Parathyroid adenoma (tissue), 2 donors: ENCODE data around the gene MPHOSPH9.

ENCODE experiments used
- H2AFZ ChIP-seq: fragments of 300-600 bp; sonication (generic); one replicate; pipeline ENCODE4 v1.7.0; 2017; ENCODE audit warnings: antibody characterized with exemption, mild to moderate bottlenecking
- H3K27ac ChIP-seq: fragments of 300-600 bp; sonication (generic); one replicate; pipeline ENCODE4 v1.7.0; 2017
- H3K27me3 ChIP-seq: fragments of 300-600 bp; sonication (generic); one replicate; pipeline ENCODE4 v1.7.0; 2017; ENCODE audit warnings: low read length; ENCODE audit not compliant: control insufficient read depth, insufficient read depth
- H3K36me3 ChIP-seq: fragments of 300-600 bp; sonication (generic); one replicate; pipeline ENCODE4 v1.7.0; 2017; ENCODE audit warnings: low read length; ENCODE audit not compliant: control insufficient read depth, insufficient read depth
- H3K4me1 ChIP-seq: fragments of 300-600 bp; sonication (generic); one replicate; pipeline ENCODE4 v1.7.0; 2017; ENCODE audit warnings: control low read depth
- H3K4me2 ChIP-seq: fragments of 300-600 bp; sonication (generic); one replicate; pipeline ENCODE4 v1.7.0; 2017; ENCODE audit warnings: low read length
- H3K4me3 ChIP-seq: fragments of 300-600 bp; sonication (generic); one replicate; pipeline ENCODE4 v1.7.0; 2017; ENCODE audit warnings: low read depth, low read length
- H3K79me2 ChIP-seq: fragments of 300-600 bp; sonication (generic); one replicate; pipeline ENCODE4 v1.7.0; 2017; ENCODE audit warnings: control low read depth
- H3K9ac ChIP-seq: fragments of 300-600 bp; sonication (generic); one replicate; pipeline ENCODE4 v1.7.0; 2017; ENCODE audit warnings: mild to moderate bottlenecking
- H3K9me3 ChIP-seq: fragments of 300-600 bp; sonication (generic); one replicate; pipeline ENCODE4 v1.7.0; 2017; ENCODE audit warnings: low read length; ENCODE audit not compliant: control insufficient read depth
- CTCF ChIP-seq: fragments of 300-600 bp; sonication (generic); IDR thresholded peaks from one replicate; pipeline ENCODE4 v1.7.0; 2017; ENCODE audit warnings: antibody characterized with exemption, mild to moderate bottlenecking
- donor health status: primary hyperparathyroidism.

Gene MPHOSPH9

DNA sequence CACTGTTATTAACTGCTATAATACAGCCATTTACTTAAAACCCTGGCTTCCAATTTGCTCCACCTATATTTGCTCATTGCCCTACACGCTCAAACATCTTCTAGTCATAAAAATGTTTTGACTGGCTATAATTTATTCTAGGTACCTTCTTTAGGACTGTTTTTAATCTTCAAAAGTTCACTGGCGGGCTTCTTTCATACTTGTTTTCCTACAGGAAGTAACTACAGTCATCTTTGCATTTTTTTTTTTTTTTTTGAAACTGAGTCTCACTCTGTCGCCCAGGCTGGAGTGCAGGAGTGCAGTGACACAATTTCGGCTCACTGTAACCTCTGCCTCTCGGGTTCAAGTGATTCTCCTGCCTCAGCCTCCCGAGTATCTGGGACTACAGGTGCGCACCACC lies 32.5 kb downstream of the MPHOSPH9 start:
- TF ChIP-seq CTCF, result no peak
- H3K36me3 ChIP-seq, result no peaks in the 10 kb centered on the region

GRCh38 chr12:123199936-123200335 lies 33.0 kb downstream of the MPHOSPH9 start:
- Histone ChIP-seq H3K4me3 (no peak overlapping the region), H2AFZ (no peak overlapping the region), H3K9ac (no peak overlapping the region), H3K4me1 (no peaks in the 10 kb centered on the region), H3K27ac (no peak overlapping the region), H3K4me2 (no peak overlapping the region), H3K36me3 (no peaks in the 10 kb centered on the region), H3K79me2 (no peaks in the 10 kb centered on the region), H3K9me3 (no peaks in the 10 kb centered on the region), H3K27me3 (no peaks in the 10 kb centered on the region)
- TF ChIP-seq CTCF, result no peak

More for the DNA sequence above, 32.5 kb downstream of the MPHOSPH9 start:
- H2AFZ ChIP-seq, result no peak overlapping the region
- no peaks in the 10 kb centered on the region for H3K9me3 ChIP-seq
- no peaks in the 10 kb centered on the region for H3K4me1 ChIP-seq
- H3K79me2 ChIP-seq, result no peaks in the 10 kb centered on the region
- no peak overlapping the region for H3K27ac ChIP-seq
- no peak overlapping the region for H3K9ac ChIP-seq
- H3K4me3 ChIP-seq, result no peak overlapping the region
- no peak overlapping the region for H3K4me2 ChIP-seq
- H3K27me3 ChIP-seq, result no peaks in the 10 kb centered on the region

DNA sequence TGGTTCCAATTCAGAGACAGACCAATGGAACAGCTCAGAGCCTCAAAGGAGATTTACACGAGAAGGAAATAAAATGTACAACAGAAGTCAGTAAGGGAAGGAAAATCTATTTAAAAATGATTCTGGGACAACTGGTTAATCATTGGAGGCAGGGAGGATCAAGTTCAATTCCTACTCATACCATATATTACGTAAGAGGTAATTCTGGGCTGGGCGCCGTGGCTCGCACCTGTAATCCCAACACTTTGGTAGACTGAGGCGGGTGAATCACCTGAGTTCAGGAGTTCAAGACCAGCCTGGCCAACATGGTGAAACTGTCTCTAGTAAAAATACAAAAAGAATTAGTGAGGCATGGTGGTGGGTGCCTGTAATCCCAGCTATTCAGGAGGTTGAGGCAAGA lies 45.3 kb downstream of the MPHOSPH9 start:
- H3K79me2 ChIP-seq, result no peaks in the 10 kb centered on the region
- no peak for TF ChIP-seq CTCF
- no peak overlapping the region for H3K4me3 ChIP-seq
- no peak overlapping the region for H3K4me2 ChIP-seq
- no peaks in the 10 kb centered on the region for H3K27me3 ChIP-seq
- no peaks in the 10 kb centered on the region for H3K36me3 ChIP-seq
- no peaks in the 10 kb centered on the region for H3K4me1 ChIP-seq
- H3K27ac ChIP-seq, result no peak overlapping the region
- no peak overlapping the region for H2AFZ ChIP-seq
- no peaks in the 10 kb centered on the region for H3K9me3 ChIP-seq
- H3K9ac ChIP-seq, result no peak overlapping the region

- Histone ChIP-seq H3K79me2 (no peaks in the 10 kb centered on the region), H2AFZ (no peak overlapping the region), H3K4me3 (no peak overlapping the region), H3K9ac (no peak overlapping the region), H3K27me3 (no peaks in the 10 kb centered on the region), H3K4me1 (no peaks in the 10 kb centered on the region), H3K4me2 (no peak overlapping the region), H3K36me3 (no peaks in the 10 kb centered on the region), H3K9me3 (no peaks in the 10 kb centered on the region), H3K27ac (no peak overlapping the region)
- no peak for TF ChIP-seq CTCF
These were observed 52.8 kb downstream of the MPHOSPH9 start for GRCh38 chr12:123180171-123180570.

- TF ChIP-seq CTCF, result no peak
- H3K27ac ChIP-seq, result no peak overlapping the region
- no peaks in the 10 kb centered on the region for H3K36me3 ChIP-seq
- no peaks in the 10 kb centered on the region for H3K79me2 ChIP-seq
- no peak overlapping the region for H3K4me3 ChIP-seq
- H3K4me1 ChIP-seq, result no peaks in the 10 kb centered on the region
- no peaks in the 10 kb centered on the region for H3K9me3 ChIP-seq
- no peak overlapping the region for H3K9ac ChIP-seq
- H3K27me3 ChIP-seq, result no peaks in the 10 kb centered on the region
- no peak overlapping the region for H2AFZ ChIP-seq
- H3K4me2 ChIP-seq, result no peak overlapping the region
These were observed 61.0 kb downstream of the MPHOSPH9 start for GRCh38 chr12:123171967-123172366.
